GM18873 (cell line): ENCODE measurements around the gene TUSC2.

Source experiments
- ATAC-seq: cut with Tn5 transposase; IDR thresholded peaks from one replicate; pipeline ENCODE4 v1.9.1; 2021; ENCODE audit warnings: mild to moderate bottlenecking, moderate library complexity, moderate number of reproducible peaks; ENCODE audit not compliant: unreplicated experiment, low FRiP score

Gene TUSC2

GRCh38 chr3:50355829-50356552, 28.0 kb upstream of the TUSC2 start:
- ATAC-seq = no peak

- no peak for ATAC-seq
Measured at GRCh38 chr3:50354850-50355249, 26.8 kb upstream of the TUSC2 start.

GRCh38 chr3:50354186-50354764, 26.3 kb upstream of the TUSC2 start:
- no peak for ATAC-seq

GRCh38 chr3:50353245-50354004, 25.4 kb upstream of the TUSC2 start:
- ATAC-seq = no peak

- no peak for ATAC-seq
Measured at GRCh38 chr3:50352781-50353180, 24.8 kb upstream of the TUSC2 start.

- no peak for ATAC-seq
Measured at GRCh38 chr3:50351323-50351697, 23.3 kb upstream of the TUSC2 start.

GRCh38 chr3:50350527-50351322, 22.7 kb upstream of the TUSC2 start, which contains the start of the genes CYB561D2 and NPRL2:
TSS of gene CYB561D2 (plus strand) at chr3:50350862. CDS start at chr3:50351434, 572 bp downstream.
TSS of gene NPRL2 (minus strand) at chr3:50350775. CDS start at chr3:50350652, 123 bp downstream.
- ATAC-seq = peak; percentile 65

- ATAC-seq = no peak
Measured at GRCh38 chr3:50350213-50350526, 22.1 kb upstream of the TUSC2 start.

GRCh38 chr3:50347187-50347813, 19.3 kb upstream of the TUSC2 start:
- no peak for ATAC-seq

GRCh38 chr3:50345586-50346234, 17.7 kb upstream of the TUSC2 start, which contains the start of gene ZMYND10:
TSS of gene ZMYND10 (minus strand) at chr3:50345732. CDS start at chr3:50345579, 153 bp downstream.
- ATAC-seq = no peak

- ATAC-seq = no peak
Measured at GRCh38 chr3:50345008-50345407, 17.0 kb upstream of the TUSC2 start.

GRCh38 chr3:50342813-50343633, 15.0 kb upstream of the TUSC2 start:
- ATAC-seq = no peak

GRCh38 chr3:50341996-50342650, 14.1 kb upstream of the TUSC2 start:
- ATAC-seq = no peak

GRCh38 chr3:50341537-50341936, 13.5 kb upstream of the TUSC2 start:
- no peak for ATAC-seq

- ATAC-seq = no peak
Measured at GRCh38 chr3:50340448-50341329, 12.7 kb upstream of the TUSC2 start, which contains the start of gene RASSF1. TSS of gene RASSF1 (minus strand) at chr3:50340836. CDS start at chr3:50340805, 31 bp downstream.

- no peak for ATAC-seq
Measured at GRCh38 chr3:50340147-50340447, 12.1 kb upstream of the TUSC2 start.

- no peak for ATAC-seq
Measured at GRCh38 chr3:50339485-50340146, 11.6 kb upstream of the TUSC2 start.
